DMS153 treated with DMSO at 0.1 percent for 48 hours (cell line): Measurements from ENCODE around the gene ARL14EP.

Experiments
- DNase-seq: peaks from one replicate; lab custom pipeline; 2025; ENCODE audit not compliant: unreplicated experiment; lab: John Stamatoyannopoulos, UW

Gene ARL14EP

DNA sequence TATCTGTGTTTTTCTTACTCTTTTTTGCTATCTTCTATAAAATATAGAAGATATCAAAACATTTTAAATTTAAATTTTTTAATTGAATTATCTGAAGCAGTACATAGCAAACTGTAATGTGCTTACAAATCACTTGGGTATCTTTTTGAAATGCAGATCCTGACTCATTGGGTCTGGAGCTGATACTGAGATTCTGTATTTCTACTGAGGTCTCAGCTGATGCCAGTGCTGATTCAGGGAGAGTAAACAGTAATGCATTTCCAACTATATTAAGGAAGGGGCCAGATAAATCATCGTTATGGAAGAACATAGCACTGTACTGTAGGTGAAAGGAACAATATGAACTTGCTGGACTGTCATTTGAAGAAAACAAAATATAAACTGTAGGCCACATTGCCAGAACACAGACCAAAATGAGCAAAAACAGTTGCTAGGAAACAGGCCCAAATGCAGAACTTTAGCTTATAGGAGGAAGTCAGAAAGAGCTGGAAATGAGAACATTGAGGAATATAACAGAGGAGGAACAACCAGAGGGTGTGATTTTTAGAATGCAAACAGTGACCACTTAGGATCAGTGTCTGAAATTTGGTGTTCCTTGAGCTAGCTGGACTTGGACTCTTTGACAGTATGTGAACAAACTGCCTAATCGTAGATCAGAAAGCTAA lies 3.3 kb downstream of the ARL14EP start:
- DNase-seq = no peak

- no peak for DNase-seq
Measured at GRCh38 chr11:30326906-30327305, 4.0 kb downstream of the ARL14EP start.

GRCh38 chr11:30328681-30329080 lies 5.8 kb downstream of the ARL14EP start:
- no peak for DNase-seq

GRCh38 chr11:30329150-30329940 lies 6.4 kb downstream of the ARL14EP start:
- no peak for DNase-seq

DNA sequence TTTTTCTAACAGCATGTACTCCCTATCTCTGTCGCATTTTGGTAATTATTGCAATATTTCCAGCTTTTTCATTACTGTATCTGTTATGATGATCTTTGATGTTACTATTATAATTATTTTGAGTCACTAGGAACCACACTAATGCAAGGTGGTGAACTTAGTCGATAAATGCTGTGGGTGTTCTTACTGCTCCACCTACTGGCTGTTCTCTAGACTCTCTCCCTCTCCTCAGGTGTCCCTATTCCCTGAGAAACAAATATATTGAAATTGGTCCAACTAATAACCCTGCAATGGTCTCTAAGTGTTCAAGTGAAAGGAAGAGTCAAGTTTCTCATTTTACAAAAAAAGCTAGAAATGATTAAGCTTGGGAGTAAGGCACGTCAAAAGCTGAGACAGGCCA lies 10.5 kb downstream of the ARL14EP start:
- DNase-seq = no peak

DNA sequence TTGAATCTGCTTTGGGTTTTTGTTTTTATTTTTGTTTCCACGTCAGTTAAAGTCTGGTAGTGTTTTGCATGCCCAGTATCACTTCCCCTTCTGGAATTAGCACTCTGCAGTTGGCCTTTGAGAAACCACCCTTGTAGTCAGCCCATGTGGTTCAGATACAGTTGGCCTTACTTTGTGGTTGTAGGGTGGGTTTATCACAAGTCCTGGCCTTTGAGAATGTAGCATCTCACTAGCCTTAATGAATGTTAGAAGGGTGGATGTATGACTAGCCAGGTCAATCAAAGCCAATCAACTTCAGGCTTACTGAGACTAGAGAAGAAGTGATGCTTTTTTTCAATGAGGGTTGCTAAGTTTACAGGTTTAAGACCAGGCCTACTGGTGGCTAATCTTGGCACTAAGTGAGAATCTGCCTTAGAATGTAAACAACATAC lies 19.8 kb downstream of the ARL14EP start:
- DNase-seq = no peak

DNA sequence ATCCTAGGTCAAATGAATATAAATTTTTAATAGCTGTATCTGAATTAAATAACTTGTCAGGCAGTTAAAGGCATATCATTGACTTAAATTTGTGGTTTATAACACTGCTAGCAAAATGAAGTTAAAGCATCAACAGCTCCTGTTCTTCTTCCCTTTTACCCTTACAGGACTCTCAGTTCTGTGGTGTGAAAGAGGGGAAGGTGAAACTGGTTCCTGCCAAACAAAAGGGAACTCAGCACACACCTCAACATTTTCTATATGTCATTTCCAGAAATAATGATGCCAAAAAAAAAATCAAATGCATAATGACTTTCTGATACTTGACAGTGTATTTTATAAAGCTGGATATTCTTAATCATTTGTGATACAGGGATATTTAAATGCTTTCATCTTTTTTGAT lies 21.2 kb downstream of the ARL14EP start:
- DNase-seq = no peak

GRCh38 chr11:30345644-30346043 lies 22.7 kb downstream of the ARL14EP start:
- DNase-seq = no peak

DNA sequence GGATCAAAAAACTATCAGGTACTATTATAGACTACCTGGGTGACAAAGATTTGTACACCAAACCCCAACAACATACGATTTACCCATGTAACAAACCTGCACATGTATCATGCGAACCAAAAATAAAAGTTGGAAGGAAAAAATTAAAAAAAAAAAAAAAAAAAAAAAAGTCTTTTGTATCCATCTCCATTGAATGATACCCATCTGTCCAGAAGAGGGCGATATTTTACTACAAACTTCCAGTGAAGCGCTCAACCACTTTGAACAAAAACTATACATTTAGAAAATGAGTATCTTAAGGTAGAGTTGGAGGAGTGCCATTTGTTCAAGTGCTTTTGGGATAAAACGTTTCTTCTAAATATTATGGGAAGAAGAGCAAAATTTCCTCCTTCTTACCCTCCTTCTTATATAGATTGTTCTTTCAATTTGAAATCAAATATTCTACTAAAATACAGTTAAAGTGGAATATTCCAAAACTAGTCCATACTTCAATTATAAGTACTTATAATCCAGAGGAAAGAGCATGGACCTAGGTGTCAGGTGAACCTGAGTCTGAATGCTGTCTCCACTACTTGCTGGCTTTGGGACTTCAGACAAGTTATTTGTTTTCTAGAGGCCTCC lies 23.3 kb downstream of the ARL14EP start:
- DNase-seq = peak; percentile 33

DNA sequence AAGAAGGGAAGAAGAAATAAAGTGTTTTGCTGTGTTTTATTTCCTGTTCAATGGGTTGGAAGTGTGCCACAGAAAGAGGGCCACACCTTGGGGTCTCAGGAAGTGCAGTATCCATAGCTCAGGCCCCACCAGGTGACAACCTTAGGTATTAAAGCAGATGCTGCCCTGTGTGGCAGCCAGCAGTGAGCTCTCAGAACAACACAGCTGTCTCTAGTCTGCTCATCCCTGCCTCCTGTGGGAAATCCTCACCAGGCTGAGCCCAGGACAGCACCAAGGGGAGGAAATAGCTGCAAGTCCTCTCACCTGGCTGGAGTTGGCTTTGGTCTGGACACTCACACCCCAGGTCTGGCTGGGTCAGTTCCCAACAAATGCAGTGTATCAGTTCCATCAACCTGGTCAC lies 25.1 kb downstream of the ARL14EP start:
- DNase-seq = no peak

DNA sequence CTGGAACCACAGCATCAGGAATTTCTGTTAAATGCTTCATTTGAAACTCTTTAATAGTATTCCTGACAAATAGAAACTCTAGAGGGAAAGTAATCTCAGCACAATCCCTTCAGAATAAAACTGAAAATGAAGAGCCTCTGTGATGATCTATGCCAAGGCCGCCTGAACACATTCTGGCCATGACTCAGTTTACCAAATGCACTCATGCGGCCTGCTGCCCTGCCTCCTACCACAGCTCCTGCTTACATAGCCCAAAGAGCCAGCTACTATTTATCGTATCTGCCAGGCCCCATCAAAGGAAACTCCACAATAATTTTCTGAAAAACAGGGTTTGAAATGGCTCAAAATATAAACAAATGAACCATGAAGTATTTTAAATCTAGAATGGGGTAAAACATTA lies 27.0 kb downstream of the ARL14EP start:
- no peak for DNase-seq

- DNase-seq = no peak
Measured at GRCh38 chr11:30350384-30350783, 27.5 kb downstream of the ARL14EP start.

DNA sequence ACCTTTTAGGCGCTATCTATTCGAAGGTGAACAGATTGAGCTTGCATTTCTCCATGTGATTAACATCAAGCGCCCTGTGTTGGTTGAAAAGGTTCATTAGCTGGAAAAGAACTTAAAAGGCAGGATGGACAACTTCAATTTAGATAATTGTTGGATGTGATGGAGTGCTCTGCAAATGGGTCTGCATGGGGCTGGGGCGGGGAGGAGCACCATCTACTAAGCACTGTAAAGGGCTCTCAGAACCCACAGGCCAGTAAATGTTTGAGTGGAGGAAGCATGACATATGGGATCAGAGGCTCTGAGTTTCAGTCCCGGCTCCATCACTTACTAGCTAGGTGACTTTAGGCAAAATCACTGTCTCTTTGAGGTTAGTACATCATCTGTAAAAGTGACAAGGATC lies 28.2 kb downstream of the ARL14EP start:
- no peak for DNase-seq

GRCh38 chr11:30356391-30356790 lies 33.5 kb downstream of the ARL14EP start:
- DNase-seq = no peak

- no peak for DNase-seq
Measured at GRCh38 chr11:30357872-30358271, 35.0 kb downstream of the ARL14EP start.

DNA sequence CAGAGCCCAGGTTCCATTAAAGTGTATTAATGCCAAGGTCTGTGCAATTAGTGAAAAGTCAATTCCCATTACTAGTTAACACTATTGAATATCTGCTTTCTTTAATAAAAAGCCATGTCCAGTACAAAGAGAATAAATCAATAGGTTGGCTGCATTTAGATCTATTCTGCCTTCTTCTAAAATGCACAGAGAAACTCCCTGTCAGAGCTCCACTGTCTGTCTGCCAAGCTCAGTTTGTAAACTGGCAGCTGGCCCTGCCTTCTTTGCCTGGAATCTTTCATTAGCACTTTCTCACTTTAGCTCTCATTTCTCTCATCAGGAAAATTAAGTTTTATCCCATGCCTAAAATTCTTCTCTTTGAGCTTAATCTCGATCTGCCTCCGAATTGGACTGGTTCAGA lies 35.6 kb downstream of the ARL14EP start:
- DNase-seq = no peak

DNA sequence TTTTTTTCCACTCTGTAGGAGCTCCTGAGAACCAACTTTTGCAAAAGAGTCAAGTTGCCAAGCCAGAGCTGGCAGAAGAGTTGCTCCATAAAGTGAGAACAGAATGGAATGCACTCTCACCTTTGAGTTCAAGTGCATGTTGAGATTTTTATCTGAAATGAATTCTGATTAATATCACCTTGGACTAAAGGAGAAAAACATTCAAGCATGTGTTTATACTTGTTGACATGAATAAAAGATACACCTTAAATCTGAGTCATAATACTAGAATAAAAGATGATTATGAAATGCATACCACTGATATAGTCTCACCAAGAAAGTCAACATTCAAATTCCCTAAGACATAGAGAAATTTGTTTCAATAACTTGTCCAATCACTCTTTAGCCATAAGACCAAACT lies 37.8 kb downstream of the ARL14EP start:
- no peak for DNase-seq

- no peak for DNase-seq
Measured at GRCh38 chr11:30364139-30364836, 41.4 kb downstream of the ARL14EP start.

DNA sequence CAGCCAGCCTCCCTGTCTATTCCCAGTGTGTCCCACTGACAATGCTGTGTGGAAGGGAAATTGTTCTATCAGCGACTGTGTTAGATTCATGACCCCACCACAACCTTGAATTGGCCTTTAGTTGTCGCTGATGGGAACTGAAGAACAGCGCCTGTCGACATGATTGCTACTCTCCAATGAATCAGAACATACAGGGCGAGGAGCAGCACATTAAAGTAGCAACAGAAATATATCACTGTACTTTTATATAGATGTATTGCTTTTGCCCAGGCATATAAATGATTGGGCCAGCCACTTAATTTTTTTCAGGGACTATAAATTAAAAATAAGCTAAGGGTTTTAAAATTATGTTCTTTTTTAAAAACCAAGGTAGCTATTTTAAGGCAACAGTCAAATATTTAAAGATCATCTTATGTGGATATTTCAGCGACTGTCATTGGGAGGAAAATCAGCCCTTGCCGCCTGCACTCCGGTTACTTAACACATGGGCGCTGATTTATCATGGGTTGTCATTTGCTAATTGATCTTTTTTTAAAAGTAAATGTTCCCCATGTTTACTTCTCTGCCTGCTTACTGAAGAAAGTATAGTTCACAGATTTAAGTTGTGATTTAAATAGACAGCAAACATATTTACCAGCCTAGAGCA lies 42.1 kb downstream of the ARL14EP start:
- DNase-seq = no peak

DNA sequence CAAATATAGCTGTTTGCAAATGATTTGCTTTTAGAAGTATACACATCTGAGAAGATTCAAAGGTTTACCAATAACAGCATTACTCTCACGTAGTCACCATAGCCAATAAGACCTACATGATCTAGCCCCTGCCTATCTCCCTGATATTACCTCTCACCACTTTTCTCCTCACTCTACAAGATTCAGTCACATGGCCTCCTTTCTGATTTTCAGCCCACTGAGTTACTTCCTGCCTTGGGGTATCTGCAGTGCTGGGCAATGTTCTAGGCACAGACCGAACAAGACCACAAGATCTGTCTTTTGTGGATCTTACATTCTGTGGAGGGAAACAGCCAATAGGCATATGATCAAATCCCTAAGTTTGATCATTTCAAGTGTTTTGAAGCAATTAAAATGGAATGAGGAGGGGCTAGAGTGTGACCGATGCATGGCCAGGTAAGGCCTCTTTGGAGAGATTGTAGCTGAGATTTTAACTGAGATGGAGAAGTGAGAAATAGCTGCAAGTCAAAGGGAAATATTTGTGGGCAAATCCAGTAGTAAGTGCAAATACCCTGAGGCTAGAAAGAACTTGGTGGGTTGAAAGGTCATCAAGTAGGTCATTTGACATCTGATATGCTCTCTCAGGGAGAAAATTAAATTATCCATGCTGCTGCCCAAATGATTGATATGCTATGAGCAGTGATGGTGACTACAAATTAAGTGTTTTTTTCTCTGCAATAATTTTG lies 43.1 kb downstream of the ARL14EP start:
- DNase-seq = no peak
